CD4-positive, alpha-beta T cell treated with Interleukin-6 at 100 ng/mL for 8 hours (primary cell): ENCODE results near the gene MYD88.

ENCODE experiments used
- DNase-seq: peaks from one replicate; pipeline ENCODE4 v3.0.0-alpha.2; 2020; ENCODE audit warnings: mixed read lengths, low spot score

The MYD88 gene

GRCh38 chr3:38112378-38112761, 26.1 kb upstream of the MYD88 start:
- no peak for DNase-seq

GRCh38 chr3:38114052-38114874, 24.2 kb upstream of the MYD88 start:
- no peak for DNase-seq

DNA sequence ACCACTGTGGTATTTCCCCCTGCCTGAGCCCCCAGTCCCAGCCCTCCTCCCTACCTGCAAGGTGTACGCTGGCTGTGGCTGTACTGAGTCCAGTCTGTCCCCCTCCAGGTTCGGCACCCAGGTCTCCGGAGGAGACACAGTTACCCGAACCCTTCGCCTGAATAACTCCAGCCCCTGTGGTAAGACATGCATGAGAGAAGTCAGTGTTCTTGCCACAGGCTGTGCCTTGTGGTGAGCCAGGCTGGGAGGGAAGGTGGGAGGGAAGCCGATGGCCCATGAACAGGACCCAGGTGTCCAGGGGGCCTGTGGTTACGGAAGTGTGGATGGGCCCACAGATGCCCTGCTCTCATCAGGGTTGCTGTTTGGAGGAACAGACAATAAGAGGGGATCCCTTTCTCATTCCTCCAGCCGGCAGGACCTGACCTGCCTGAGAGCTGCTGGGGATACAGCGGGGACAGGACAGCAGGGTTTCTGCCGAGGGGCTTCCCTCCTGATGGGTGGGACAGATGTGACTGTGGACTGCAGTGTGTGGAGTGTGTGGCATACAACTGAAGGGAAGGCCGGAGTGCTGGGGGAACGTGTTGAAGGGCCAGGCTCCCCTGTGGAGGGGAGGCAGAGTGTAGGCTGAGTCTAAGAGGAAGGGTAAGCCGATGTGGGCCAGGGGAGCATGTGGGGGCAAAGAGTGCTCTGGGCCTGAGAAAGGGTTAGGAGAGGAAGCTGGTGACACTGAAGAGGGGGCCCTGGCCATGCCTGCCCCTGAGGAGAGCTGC, 23.4 kb upstream of the MYD88 start:
- DNase-seq: no peak

- no peak for DNase-seq
Observed at GRCh38 chr3:38115645-38116427, 22.6 kb upstream of the MYD88 start.

DNA sequence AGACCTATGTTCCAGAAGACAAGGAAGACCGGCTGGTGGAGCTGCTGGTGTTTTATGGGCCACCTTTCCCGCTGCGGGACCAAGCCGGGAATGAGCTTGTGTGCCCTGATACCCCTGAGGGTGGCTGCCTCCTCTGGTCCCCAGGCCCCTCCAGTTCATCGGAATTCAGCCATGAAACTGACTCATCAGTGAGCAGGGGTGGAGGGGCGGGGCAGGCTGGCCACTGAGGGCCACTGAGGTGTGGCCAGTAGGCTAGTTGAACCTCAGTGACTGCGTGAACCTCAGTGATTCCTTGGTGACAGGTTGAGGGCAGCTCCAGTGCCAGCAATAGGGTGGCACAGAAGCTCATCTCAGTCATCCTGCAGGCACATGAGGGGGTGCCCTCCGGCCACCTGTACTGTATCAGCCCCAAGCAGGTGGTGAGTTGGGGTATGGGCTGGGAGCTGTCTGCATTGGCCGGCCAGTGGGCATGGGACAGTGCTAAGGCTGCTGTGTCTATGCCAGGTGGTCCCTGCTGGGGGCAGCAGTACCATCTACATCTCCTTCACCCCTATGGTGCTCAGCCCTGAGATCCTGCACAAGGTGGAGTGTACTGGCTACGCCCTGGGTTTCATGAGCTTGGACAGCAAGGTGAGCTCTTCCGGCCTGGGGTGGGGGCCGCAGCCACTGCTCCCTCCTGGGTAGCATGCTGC, 21.8 kb upstream of the MYD88 start:
- no peak for DNase-seq

GRCh38 chr3:38117163-38117716, 21.2 kb upstream of the MYD88 start:
- no peak for DNase-seq

- DNase-seq: peak; percentile 72
Observed at GRCh38 chr3:38117748-38118420, 20.6 kb upstream of the MYD88 start.

GRCh38 chr3:38118421-38119247, 19.8 kb upstream of the MYD88 start:
- DNase-seq: no peak

DNA sequence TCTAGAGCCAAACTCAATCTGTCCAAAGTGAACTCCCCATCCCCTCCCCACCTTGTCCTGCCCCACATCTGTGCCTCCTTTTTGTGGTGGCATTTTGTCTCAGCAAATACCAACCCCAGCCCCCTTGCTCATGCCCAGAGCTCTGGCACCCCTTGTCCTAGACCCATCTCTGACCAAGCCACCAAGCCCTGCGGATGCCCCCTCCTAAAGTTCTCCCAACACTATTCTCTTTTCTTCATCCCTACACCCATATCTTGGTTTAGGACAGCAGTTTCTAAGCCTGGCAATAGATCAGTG, 19.3 kb upstream of the MYD88 start:
- DNase-seq: no peak

- DNase-seq: no peak
Observed at GRCh38 chr3:38119821-38120692, 18.4 kb upstream of the MYD88 start.

- no peak for DNase-seq
Observed at GRCh38 chr3:38120693-38121450, 17.6 kb upstream of the MYD88 start.

GRCh38 chr3:38121451-38121831, 17.0 kb upstream of the MYD88 start:
- no peak for DNase-seq

- DNase-seq: no peak
Observed at GRCh38 chr3:38121832-38122461, 16.5 kb upstream of the MYD88 start.

DNA sequence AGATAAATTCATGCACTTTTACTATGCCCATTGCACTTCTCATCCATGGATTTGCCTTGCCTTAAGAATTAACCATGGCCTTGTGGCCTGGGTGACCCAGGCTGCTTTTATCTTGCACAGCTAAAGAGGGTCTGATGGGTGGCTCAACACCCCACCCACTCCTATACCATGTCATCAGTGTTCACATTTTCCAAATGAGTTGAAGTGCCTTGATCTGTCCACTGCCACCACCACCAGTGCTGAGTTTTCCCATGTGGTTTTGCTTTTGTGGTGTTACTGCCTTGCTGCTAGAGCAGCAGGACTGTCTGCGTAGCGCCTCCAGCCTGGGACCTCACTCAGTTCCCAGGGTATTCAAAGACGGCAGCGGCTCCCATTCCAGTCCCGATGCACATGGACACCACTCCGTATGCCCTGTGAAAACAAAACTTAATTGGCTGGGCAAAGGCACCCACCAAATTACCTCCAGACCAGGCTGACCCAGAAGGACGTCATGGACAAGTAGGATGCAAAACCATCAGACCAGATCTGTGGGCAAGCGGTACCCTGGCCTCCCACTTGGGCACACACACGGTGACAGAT, 15.7 kb upstream of the MYD88 start:
- no peak for DNase-seq

GRCh38 chr3:38124324-38125122, 13.9 kb upstream of the MYD88 start:
- no peak for DNase-seq

DNA sequence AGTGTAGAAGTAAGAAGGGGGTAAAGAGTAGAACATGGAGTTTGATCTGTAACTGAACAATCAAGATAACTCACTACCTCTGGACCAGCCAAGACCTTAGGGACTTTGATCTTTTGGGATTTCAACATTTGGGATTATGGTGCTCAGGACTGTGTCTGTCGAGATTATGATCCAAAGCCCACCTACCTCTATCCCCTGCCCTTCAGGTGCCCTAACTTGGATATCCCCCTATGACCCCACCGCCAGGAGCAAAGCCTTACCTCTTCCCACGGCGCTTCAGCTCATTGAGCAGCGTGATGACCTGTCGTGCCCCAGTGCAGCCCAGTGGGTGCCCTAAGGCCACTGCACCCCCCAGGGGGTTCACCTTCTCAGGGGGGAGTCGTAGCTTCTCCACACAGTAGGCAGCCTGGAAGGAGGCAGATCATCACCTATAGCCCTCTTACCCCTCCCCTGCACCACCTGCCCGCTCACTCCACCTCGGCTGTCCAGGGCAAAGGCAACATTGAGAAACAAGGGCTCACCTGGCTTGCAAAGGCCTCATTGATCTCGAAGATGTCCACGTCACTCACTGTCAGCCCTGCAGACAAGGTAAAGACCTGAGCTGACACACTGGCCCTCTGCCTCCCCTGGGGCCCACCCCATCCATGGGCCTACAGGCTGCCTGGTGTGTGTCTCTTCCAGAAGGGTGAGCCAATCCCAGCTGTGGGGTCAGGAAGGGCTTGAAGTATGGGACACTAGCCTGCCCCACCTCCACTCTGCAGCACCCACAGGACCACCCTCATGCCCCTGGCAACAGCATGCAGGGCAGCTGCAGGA, 12.9 kb upstream of the MYD88 start:
- DNase-seq: no peak
